Epithelial cell of prostate (primary cell): ENCODE results near the gene RGS4.
"Not testable (repeated sequence)": the region's sequence is repeated elsewhere in the genome, so short reads cannot be mapped to it uniquely, and the experiment has no call there.

ENCODE experiments used
- DNase-seq: peaks from one replicate; pipeline ENCODE4 v3.0.0-alpha.2; 2011; ENCODE audit warnings: low read depth, low spot score
- H3K27ac ChIP-seq: fragments of 450-650 bp; 2 replicates; pipeline ENCODE4 v1.5.1; 2017; ENCODE audit warnings: mild to moderate bottlenecking

RGS4 gene

DNA sequence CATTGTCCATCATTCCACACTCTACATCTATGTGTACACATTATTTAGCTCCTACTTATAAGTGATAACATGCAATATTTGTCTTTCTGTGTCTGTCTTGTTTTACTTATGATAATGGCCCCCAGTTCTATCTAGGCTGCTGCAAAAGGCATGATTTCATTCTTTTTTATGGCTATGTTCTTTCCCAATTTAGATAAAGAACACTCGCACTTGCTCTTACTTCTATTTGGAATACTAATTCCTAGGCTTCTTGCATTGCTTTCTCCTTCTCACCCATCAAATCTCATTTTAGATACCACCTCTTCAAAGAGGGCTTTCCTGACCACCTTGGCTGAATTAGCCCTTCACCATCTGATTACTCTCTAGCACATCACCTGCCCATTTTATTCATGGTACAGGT lies 3.0 kb upstream of the RGS4 start:
- DNase-seq, result no peak
- no peak overlapping the region for H3K27ac ChIP-seq

- no peak for DNase-seq
- H3K27ac ChIP-seq, result no peak overlapping the region
Observed at GRCh38 chr1:163066686-163067085, 2.5 kb upstream of the RGS4 start.

- H3K27ac ChIP-seq, result no peak overlapping the region
- DNase-seq, result no peak
Observed at GRCh38 chr1:163068716-163069115, 445 bp upstream of the RGS4 start.

GRCh38 chr1:163069655-163070277 lies 605 bp downstream of the RGS4 start:
- DNase-seq, result no peak
- no peak overlapping the region for H3K27ac ChIP-seq

DNA sequence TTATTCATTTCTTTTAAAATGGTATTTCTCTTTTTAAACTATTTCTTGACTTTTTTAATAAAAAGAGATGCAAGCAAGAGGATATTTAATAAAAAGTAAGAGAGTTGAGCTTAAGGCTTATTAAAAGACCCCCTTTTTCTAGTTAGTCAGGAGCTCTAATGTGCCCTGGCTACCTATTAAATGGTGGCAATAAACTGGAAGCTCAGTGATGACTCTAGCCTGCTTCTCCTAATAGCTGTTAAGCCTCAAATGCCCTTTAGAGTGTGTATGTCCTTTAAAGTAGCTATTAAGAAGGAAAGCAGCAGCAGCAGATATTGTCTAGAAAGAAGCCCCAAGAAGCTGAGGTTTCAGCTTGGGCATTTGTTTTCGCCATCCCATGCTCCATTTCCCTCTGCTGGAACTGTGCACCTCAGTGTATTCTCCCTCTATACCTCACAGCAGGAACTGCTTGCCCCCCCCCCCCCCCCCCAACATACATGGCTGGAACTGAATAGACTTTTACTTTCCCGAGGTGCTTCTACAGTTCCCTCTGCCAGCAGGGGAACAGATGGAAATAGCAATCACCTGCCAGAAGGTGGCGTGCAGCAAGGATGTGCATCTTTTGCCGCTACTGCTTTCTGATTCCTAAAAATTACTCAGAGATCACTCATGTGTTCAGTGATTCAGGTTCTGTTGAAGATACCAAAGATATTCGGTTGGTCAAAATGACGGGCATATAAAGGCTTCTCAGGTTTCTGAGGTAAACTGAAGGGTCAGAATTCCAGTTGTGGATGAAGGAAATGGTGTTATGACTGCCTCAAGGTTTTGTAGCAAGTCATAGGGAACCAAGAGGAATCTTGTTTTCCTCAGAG lies 2.5 kb downstream of the RGS4 start:
- DNase-seq, result peak; percentile 49
- H3K27ac ChIP-seq, result peak overlapping the region; percentile 59

DNA sequence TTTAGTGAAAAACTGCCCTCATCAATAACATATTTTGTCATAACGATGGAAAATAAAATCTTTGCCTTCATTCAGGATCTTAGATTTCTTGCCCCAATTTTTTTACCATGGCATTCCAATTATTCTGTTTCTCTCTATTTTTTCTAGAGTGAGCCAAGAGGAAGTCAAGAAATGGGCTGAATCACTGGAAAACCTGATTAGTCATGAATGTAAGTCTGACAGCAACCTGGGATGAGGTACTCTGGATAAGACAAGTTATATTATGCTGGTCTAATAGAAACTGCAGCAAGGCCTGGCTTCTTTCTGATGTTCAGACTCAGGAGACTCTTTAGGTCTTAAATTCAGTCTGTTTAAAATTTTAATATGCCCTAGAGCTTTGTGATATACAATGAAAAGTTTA lies 3.5 kb downstream of the RGS4 start:
- no peak for DNase-seq

GRCh38 chr1:163074004-163074403 lies 4.8 kb downstream of the RGS4 start:
- no peak overlapping the region for H3K27ac ChIP-seq
- no peak for DNase-seq

More for the DNA sequence above, 3.5 kb downstream of the RGS4 start:
- H3K27ac ChIP-seq, result peak overlapping the region; percentile 59

DNA sequence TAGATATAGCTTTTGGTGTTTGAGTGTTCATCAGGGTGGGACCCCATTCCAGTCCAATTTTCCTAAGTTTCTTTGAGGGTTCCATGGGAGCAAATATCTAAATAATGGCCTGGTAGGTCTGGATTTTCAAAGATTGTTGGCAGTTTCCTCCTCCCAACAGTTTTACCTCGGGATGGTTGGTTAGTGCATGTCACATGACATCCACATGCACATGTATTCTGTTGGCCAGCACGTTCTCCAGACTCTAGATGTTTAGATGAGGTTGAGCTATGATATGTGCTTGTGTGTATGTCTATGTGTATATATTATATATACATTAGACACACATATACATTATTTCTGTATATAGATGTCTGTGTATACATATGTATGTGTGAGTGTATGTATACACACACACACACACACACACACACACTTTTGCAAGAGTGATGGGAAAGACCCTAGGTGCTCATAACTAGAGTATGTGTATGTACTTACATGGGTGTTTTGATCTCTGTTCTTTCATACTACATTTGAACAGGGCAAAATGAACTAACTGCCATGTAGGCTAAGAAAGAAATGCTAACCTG lies 5.6 kb downstream of the RGS4 start:
- H3K27ac ChIP-seq, result no peak overlapping the region

DNA sequence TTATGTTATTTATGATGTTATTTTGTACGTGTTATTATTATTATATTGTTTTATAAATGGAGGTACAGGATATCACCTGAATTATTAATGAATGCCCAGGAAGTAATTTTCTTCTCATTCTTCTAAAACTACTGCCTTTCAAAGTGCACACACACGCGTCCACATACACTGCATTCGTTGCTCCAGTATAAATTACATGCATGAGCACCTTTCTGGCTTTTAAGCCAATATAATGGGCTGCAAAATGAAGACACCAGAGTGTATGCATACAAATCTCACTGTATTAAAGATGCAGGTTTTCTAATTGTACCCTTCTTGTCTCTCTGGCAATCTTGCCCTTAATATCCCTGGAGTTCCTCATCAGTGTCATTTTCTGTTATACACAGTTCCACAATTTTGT lies 6.9 kb downstream of the RGS4 start:
- DNase-seq, result no peak
- H3K27ac ChIP-seq, result no peak overlapping the region

More for the DNA sequence above, 5.6 kb downstream of the RGS4 start:
- DNase-seq, result no peak

GRCh38 chr1:163076446-163076845 lies 7.3 kb downstream of the RGS4 start:
- no peak for DNase-seq
- H3K27ac ChIP-seq, result no peak overlapping the region

GRCh38 chr1:163076981-163077761 lies 8.0 kb downstream of the RGS4 start:
- DNase-seq, result no peak
- H3K27ac ChIP-seq, result no peak overlapping the region

DNA sequence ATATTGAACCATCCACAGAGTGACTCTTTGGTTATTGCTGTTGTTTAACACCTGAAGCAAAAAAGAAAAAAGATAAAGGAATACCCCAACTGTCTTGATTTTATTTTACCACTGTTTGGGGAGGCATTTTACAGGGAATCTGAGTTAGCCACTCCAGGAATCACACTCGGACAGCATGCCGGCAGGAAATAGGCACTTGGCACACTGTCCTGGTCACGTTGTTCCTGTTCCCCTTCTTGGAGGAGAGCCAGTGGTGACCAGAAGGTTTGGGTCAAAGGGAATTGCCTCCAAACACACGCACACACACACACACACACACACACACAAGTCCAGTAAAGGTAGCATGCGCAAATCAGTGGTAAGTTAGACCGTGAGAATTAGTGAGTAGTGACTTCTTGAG lies 13.8 kb downstream of the RGS4 start:
- no peak overlapping the region for H3K27ac ChIP-seq
- DNase-seq, result no peak

- peak overlapping the region; percentile 40 for H3K27ac ChIP-seq
- no peak for DNase-seq
Observed at GRCh38 chr1:163083690-163084089, 14.5 kb downstream of the RGS4 start.

DNA sequence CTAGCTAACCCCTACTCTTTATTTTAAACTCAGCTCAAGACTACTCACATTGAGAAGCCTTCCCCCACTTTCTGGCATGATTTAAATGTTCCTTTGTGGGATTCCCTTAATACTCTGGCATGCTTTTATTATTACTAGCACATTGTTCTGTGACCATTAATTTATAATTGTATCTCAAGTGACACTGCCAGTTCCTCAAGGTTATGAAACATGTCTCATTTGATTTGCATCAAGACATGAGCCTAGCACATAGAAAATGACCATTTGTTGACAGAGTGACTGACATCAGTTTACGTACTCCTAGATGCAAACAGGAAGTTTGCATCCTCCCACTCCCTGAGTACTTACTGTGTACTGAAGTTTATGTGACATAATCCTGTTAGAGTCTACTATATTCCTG lies 15.2 kb downstream of the RGS4 start:
- H3K27ac ChIP-seq, result peak overlapping the region; percentile 40
- no peak for DNase-seq

DNA sequence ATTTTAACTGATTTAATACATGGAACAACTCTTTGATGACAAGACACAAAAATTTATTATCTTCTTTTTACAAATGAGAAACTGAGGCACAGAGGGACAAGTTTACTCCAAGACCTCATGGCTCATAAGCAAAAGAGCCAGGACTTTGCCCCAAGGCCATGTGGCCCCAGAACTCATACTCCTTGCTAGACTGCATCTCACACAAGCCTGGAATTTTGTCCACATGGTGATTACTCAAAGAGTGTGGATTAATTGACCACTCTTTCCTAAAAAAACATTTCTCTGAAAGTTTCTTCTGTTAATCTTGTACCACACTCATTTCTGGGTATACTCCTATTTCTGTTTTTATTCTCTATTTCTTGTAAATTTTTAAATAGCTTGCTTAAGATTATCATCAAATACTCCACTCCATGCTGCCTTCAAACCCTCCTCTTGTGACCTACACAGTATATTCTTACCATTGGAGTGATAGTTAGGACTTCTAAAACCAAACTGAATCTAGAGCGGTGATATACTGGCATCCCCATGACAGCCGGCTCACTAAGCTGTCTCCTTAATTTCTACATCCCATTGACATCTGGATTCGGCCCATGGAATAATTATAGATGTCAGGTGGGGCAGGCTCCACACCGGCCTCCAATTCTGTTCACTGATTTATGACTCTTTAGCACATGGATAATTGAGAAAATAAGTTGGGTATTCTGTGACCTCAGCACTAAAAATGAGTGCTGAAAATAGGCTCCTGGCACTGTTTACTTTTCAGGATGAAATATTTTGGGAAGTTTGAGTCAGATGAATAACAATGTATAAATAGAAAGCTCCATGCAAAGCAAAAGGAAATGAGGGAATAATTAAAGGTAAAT lies 16.1 kb downstream of the RGS4 start:
- no peak for DNase-seq
- no peak overlapping the region for H3K27ac ChIP-seq

DNA sequence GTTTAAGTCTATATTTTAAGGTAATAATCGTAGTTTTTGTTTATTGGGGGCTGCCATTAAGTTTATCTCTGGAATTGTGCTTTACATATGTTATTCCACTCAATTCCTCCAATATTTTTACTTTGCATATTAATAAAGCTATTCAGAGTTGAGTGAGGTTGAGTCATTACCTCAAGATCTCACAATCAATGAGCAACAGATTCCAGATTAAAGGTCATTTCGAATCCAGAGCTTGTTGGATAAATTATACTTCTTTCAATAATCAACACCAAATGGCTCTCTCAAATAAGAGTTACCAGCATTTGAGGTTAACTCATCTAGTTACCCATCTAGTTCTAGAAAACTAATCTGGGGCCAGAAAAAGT lies 16.7 kb downstream of the RGS4 start:
- no peak overlapping the region for H3K27ac ChIP-seq
- no peak for DNase-seq

- DNase-seq, H3K27ac ChIP-seq: not testable (repeated sequence)
Observed at GRCh38 chr1:163089117-163089516, 20.0 kb downstream of the RGS4 start.

GRCh38 chr1:163090321-163090945 lies 21.3 kb downstream of the RGS4 start:
- DNase-seq, result no peak
- no peak overlapping the region for H3K27ac ChIP-seq

GRCh38 chr1:163093169-163093568 lies 24.0 kb downstream of the RGS4 start:
- no peak for DNase-seq
- H3K27ac ChIP-seq, result no peak overlapping the region
